Colonic mucosa (tissue), 4 donors: ENCODE measurements around the gene FIGNL1. TPM values are rescaled to one million over a fixed set of nuclear protein-coding genes. Genes with fewer than 3 reads are reported as not detected.

Experiments used
- DNase-seq: peaks from one replicate; pipeline ENCODE4 v3.0.0-alpha.2; 2020
- H3K27ac ChIP-seq: fragments of 200-600 bp; one replicate; pipeline ENCODE4 v1.8.0; 2021
- H3K27me3 ChIP-seq: fragments of 200-600 bp; one replicate; pipeline ENCODE4 v1.8.0; 2021
- H3K36me3 ChIP-seq: fragments of 200-600 bp; one replicate; pipeline ENCODE4 v1.8.0; 2021
- H3K4me1 ChIP-seq: fragments of 200-600 bp; one replicate; pipeline ENCODE4 v1.8.0; 2021; ENCODE audit warnings: mild to moderate bottlenecking
- H3K4me3 ChIP-seq: fragments of 200-600 bp; one replicate; pipeline ENCODE4 v1.8.0; 2021
- H3K9ac ChIP-seq, 2 donors: one replicate each; pipeline ENCODE4 v1.7.0; 2013; ENCODE audit warnings: control low read depth in 2 of 2, low read depth in 2 of 2, low read length in 2 of 2
- H3K9me3 ChIP-seq: fragments of 200-600 bp; one replicate; pipeline ENCODE4 v1.8.0; 2021
- CTCF ChIP-seq: fragments of 200-600 bp; IDR thresholded peaks from one replicate; pipeline ENCODE4 v1.8.0; 2022; ENCODE audit warnings: antibody characterized with exemption, mild to moderate bottlenecking
- intact Hi-C: fragments of 100-400 bp; cut with DNase I; formaldehyde crosslinking; loops from one replicate; pipeline ENCODE4 v1.14.1; 2022
- total RNA-seq, 2 donors: library from RNA; stranded (reverse); fragmentation: NEBNext Ultra II Directional in 1 of 2; extraction: Animal tissue kit (Norgen Biotek cat#: 25700) in 1 of 2; gene quantifications; one replicate each; pipeline ENCODE4 v1.2.1, GENCODE V29; 2021
- donor health status: healthy.
- donor health status: DM: no; HTN: no; CAD: no.
- donor health status: DM: no; HTN: no; CAD: no.

FIGNL1 gene
- total RNA-seq, 2 donors from 2014 or later, result 6.1 to 19.0 TPM

DNA sequence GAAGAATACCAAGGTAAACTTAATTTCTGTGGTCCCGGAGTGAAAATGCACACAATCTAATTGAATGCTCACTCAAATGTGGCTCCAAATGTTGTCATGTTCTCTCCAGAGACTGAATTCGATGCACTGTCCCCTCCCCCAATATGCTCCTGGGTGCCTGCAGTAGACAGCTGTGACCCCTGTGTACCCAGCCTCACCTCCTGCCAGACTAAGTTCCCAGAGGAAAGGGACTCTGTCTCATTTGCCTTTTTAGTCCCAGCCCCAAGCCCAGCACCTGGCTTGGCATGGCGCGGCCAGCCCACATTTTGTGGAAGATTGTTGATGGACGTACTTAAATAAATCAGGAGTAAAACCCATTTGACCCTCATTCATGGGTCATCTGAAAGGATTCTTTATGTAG is 21.8 kb upstream of the FIGNL1 start:
- intact Hi-C loops, result loop anchor here (5.0 to 10.0 kb wide), 3 partner anchors 140 to 670 kb away; no protein-coding TSS in a partner anchor
- Histone ChIP-seq H3K27me3 (no peaks in the 10 kb centered on the region), H3K9ac (no peak overlapping the region), H3K9me3 (no peaks in the 10 kb centered on the region), H3K36me3 (no peaks in the 10 kb centered on the region), H3K4me3 (no peak overlapping the region), H3K27ac (no peak overlapping the region), H3K4me1 (no peaks in the 10 kb centered on the region)
- no peak for DNase-seq
- TF ChIP-seq CTCF, result no peak

- no peak overlapping the region for H3K9ac ChIP-seq
- no peaks in the 10 kb centered on the region for H3K36me3 ChIP-seq
- H3K27ac ChIP-seq, result no peak overlapping the region
- intact Hi-C loops, result loop anchor here (5.0 to 10.0 kb wide), 3 partner anchors 142 to 672 kb away; no protein-coding TSS in a partner anchor
- no peak for DNase-seq
- H3K4me1 ChIP-seq, result no peaks in the 10 kb centered on the region
- TF ChIP-seq CTCF, result no peak
- no peaks in the 10 kb centered on the region for H3K27me3 ChIP-seq
- no peak overlapping the region for H3K4me3 ChIP-seq
- no peaks in the 10 kb centered on the region for H3K9me3 ChIP-seq
These were observed 20.4 kb upstream of the FIGNL1 start for GRCh38 chr7:50470250-50471163.

- H3K4me1 ChIP-seq, result no peaks in the 10 kb centered on the region
- no peak for TF ChIP-seq CTCF
- no peaks in the 10 kb centered on the region for H3K27me3 ChIP-seq
- H3K9me3 ChIP-seq, result no peaks in the 10 kb centered on the region
- no peak overlapping the region for H3K27ac ChIP-seq
- no peak overlapping the region for H3K9ac ChIP-seq
- H3K4me3 ChIP-seq, result no peak overlapping the region
- no peak for DNase-seq
- intact Hi-C loops, result loop anchor here (2.0 to 5.0 kb wide), 3 partner anchors 163 to 683 kb away; no protein-coding TSS in a partner anchor
- H3K36me3 ChIP-seq, result no peaks in the 10 kb centered on the region
These were observed 19.0 kb upstream of the FIGNL1 start for GRCh38 chr7:50469181-50469580.

- H3K9me3 ChIP-seq, result no peaks in the 10 kb centered on the region
- peak overlapping the region in 1 of 2 donors; percentile 2 for H3K9ac ChIP-seq
- H3K27me3 ChIP-seq, result no peaks in the 10 kb centered on the region
- peak; percentile 86 for DNase-seq
- no peaks in the 10 kb centered on the region for H3K4me1 ChIP-seq
- H3K27ac ChIP-seq, result no peak overlapping the region
- H3K4me3 ChIP-seq, result no peak overlapping the region
- H3K36me3 ChIP-seq, result no peaks in the 10 kb centered on the region
- TF ChIP-seq CTCF, result peak; percentile 85
- intact Hi-C loops, result loop anchor here (2.0 to 5.0 kb wide), 3 partner anchors 164 to 684 kb away; no protein-coding TSS in a partner anchor
These were observed 17.9 kb upstream of the FIGNL1 start for GRCh38 chr7:50467817-50468610.

GRCh38 chr7:50466815-50467585 is 16.9 kb upstream of the FIGNL1 start:
- TF ChIP-seq CTCF, result no peak
- Histone ChIP-seq H3K9me3 (no peaks in the 10 kb centered on the region), H3K36me3 (no peaks in the 10 kb centered on the region), H3K9ac (no peak overlapping the region), H3K4me3 (no peak overlapping the region), H3K27me3 (no peaks in the 10 kb centered on the region), H3K4me1 (no peaks in the 10 kb centered on the region), H3K27ac (no peak overlapping the region)
- no peak for DNase-seq
- intact Hi-C loops, result loop anchor here (5.0 kb wide), 2 partner anchors 165 to 685 kb away; no protein-coding TSS in a partner anchor
